Measurements from ENCODE around the gene INAFM1. TPM values are rescaled to one million over a fixed set of nuclear protein-coding genes. Genes with fewer than 3 reads are reported as not detected.

The INAFM1 gene
- total and polyA plus RNA-seq, 9 of the 15 experiments (the other 6 are each of a cell fraction or from before 2014, with no cell fraction given) = 0.71 to 30.9 (median 3.1) TPM

DNA sequence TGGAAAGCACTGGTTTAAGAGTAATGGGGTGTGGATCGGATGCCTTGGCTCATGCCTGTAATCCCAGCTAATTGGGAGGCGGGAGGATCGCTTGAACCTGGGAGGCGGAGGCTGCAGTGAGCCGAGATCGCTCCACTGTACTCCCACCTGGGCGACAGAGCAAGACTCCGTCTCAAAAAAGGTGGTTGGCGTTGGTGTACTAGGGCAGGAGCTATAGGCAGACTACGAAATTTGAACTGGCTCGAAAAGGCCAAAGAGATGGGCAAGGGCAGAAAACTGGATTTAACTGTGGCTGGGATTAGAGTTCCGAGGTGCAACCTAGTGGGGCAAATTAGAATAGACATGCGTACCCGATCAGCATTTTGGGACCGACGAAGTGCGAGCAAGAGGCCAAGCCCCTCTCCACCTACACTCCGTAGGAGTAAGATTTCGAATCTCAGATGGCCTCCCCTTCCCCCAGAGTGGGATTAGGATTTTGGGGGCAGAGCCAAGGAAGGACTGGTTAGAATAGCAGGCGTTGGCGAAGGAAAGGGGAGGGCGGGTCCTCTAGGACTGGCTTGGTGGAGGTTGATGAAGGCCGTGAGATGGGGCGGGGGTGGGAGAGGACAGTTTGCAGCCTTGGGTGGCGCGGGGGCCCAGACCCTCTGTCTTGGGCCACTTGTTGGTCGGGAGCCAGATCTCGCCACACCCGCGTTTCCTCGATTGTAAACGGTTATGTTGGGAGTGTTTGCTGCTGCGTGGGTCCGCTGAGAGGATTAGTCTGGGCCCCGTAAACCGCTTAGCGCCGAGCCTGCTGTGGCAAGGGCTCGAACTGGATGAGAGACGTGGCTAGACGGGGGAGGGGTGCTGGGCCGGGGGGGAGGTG is 2.0 kb upstream of the INAFM1 start:
- Histone ChIP-seq H2AFZ (ENCODE audit: low read depth, low read length) (peak overlapping the region; percentile 64), H3K27me3 (ENCODE audit: control insufficient read depth in 2 of 2, insufficient read depth in 2 of 2, low read length in 2 of 2) (no peaks in the 10 kb centered on the region), H3K27ac (ENCODE audit: extremely low read depth, low read depth, low read length) (peak overlapping the region; percentile 95), H3K4me2 (ENCODE audit: insufficient read depth, low read length) (peak overlapping the region; percentile 83), H3K79me2 (ENCODE audit: control insufficient read depth, insufficient read depth, low read length) (peaks cover 20% of the 10 kb centered on the region), H3K9me1 (ENCODE audit: control insufficient read depth, insufficient read depth, low read length) (no peaks in the 10 kb centered on the region), H3K9me3 (replicated peaks; ENCODE audit: control insufficient read depth, insufficient read depth, low read depth, low read length) (no peaks in the 10 kb centered on the region), H3K4me3 (peak overlapping the region; percentile 74), H4K20me1 (replicated peaks; ENCODE audit: control insufficient read depth, insufficient read depth, low read length) (no peaks in the 10 kb centered on the region), H3K36me3 (ENCODE audit: control insufficient read depth, insufficient read depth, low read length) (peaks cover 29% of the 10 kb centered on the region; the same call in 1 of the 3 replicates), H3K9ac (ENCODE audit: insufficient read depth in 1 of 2, low read depth in 2 of 2, low read length in 2 of 2) (peak overlapping the region; percentile 86 to 97), H3K4me1 (replicated peaks in 1 of 2; ENCODE audit: control insufficient read depth in 2 of 2, insufficient read depth in 2 of 2, low read length in 2 of 2) (peaks cover 27 to 59% of the 10 kb centered on the region in 2 experiments)
- no peak for FAIRE-seq
- DNase-seq (ENCODE audit: extremely low read depth in 1 of 4, low spot score in 3 of 4) = peak in 3 of 4 experiments; percentile 59 to 84 (median 82)
- intact Hi-C loops (cut with micrococcal nuclease) = no loop called here
- ChIA-PET CTCF (ENCODE audit: low intra/inter-chr PET ratio) (interaction anchor here (1.0 kb wide), 1 partner anchor 23 kb away, joined by 3 read pairs; no protein-coding TSS in a partner anchor), POLR2A (interaction anchor here (0.7 to 2.1 kb wide), 6 partner anchors 11 to 262 kb away, joined by 3 to 18 read pairs (median 5); partner anchors contain the start of gene CCDC9)
- WGBS (ENCODE audit: insufficient coverage, low coverage, missing lambda C conversion rate) = 14% methylated on average over 38 of the region's 42 CpGs
- peak; percentile 50 for ATAC-seq
- BruUV-seq (replicated peaks) = TSS peak; percentile 89
- in situ Hi-C loops (cut with MboI) = no loop called here
- TF ChIP-seq STAT5B (CRISPR knock-in tag; IDR thresholded peaks at IDR 0.05) (no peak), PML (IDR thresholded peaks at IDR 0.05; ENCODE audit: low read length) (0 out of 2 replicates have a peak, but pooled peaks have one; percentile 10), NBN (IDR thresholded peaks at IDR 0.05; ENCODE audit: low read depth) (peak; percentile 37; the same call in 1 of the 2 replicates), MAFG (tag; conservative IDR thresholded peaks at IDR 0.05) (0 out of 2 replicates have a peak, but pooled peaks have one; percentile 39), SMARCB1 (IDR thresholded peaks at IDR 0.05; ENCODE audit: insufficient read length, low read depth) (no peak), L3MBTL2 (IDR thresholded peaks at IDR 0.05) (no peak), FIP1L1 (IDR thresholded peaks at IDR 0.05; ENCODE audit: low read depth, low read length, poor library complexity, severe bottlenecking) (no peak)
- TF ChIP-seq, protein P1, sequence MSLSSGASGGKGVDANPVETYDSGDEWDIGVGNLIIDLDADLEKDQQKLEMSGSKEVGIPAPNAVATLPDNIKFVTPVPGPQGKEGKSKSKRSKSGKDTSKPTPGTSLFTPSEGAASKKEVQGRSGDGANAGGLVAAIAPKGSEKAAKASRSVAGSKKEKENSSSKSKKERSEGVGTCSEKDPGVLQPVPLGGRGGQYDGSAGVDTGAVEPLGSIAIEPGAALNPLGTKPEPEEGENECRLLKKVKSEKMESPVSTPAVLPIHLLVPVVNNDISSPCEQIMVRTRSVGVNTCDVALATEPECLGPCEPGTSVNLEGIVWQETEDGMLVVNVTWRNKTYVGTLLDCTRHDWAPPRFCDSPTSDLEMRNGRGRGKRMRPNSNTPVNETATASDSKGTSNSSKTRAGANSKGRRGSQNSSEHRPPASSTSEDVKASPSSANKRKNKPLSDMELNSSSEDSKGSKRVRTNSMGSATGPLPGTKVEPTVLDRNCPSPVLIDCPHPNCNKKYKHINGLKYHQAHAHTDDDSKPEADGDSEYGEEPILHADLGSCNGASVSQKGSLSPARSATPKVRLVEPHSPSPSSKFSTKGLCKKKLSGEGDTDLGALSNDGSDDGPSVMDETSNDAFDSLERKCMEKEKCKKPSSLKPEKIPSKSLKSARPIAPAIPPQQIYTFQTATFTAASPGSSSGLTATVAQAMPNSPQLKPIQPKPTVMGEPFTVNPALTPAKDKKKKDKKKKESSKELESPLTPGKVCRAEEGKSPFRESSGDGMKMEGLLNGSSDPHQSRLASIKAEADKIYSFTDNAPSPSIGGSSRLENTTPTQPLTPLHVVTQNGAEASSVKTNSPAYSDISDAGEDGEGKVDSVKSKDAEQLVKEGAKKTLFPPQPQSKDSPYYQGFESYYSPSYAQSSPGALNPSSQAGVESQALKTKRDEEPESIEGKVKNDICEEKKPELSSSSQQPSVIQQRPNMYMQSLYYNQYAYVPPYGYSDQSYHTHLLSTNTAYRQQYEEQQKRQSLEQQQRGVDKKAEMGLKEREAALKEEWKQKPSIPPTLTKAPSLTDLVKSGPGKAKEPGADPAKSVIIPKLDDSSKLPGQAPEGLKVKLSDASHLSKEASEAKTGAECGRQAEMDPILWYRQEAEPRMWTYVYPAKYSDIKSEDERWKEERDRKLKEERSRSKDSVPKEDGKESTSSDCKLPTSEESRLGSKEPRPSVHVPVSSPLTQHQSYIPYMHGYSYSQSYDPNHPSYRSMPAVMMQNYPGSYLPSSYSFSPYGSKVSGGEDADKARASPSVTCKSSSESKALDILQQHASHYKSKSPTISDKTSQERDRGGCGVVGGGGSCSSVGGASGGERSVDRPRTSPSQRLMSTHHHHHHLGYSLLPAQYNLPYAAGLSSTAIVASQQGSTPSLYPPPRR (CRISPR knock-in tag; IDR thresholded peaks at IDR 0.05; ENCODE audit: borderline replicate concordance) = peak; percentile 27; the same call in 1 of the 2 replicates
- TF ChIP-seq, protein P2, sequence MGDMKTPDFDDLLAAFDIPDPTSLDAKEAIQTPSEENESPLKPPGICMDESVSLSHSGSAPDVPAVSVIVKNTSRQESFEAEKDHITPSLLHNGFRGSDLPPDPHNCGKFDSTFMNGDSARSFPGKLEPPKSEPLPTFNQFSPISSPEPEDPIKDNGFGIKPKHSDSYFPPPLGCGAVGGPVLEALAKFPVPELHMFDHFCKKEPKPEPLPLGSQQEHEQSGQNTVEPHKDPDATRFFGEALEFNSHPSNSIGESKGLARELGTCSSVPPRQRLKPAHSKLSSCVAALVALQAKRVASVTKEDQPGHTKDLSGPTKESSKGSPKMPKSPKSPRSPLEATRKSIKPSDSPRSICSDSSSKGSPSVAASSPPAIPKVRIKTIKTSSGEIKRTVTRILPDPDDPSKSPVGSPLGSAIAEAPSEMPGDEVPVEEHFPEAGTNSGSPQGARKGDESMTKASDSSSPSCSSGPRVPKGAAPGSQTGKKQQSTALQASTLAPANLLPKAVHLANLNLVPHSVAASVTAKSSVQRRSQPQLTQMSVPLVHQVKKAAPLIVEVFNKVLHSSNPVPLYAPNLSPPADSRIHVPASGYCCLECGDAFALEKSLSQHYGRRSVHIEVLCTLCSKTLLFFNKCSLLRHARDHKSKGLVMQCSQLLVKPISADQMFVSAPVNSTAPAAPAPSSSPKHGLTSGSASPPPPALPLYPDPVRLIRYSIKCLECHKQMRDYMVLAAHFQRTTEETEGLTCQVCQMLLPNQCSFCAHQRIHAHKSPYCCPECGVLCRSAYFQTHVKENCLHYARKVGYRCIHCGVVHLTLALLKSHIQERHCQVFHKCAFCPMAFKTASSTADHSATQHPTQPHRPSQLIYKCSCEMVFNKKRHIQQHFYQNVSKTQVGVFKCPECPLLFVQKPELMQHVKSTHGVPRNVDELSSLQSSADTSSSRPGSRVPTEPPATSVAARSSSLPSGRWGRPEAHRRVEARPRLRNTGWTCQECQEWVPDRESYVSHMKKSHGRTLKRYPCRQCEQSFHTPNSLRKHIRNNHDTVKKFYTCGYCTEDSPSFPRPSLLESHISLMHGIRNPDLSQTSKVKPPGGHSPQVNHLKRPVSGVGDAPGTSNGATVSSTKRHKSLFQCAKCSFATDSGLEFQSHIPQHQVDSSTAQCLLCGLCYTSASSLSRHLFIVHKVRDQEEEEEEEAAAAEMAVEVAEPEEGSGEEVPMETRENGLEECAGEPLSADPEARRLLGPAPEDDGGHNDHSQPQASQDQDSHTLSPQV (IDR thresholded peaks at IDR 0.05) = peak; percentile 61

All from K562 (cell line).